Lower leg skin (tissue), 4 donors: ENCODE data around the gene ATP6V1F. TPM values are rescaled to one million over a fixed set of nuclear protein-coding genes. Genes with fewer than 3 reads are reported as not detected.

Experiments used
- DNase-seq, 2 donors: peaks; one replicate each; pipeline ENCODE4 v3.0.0-alpha.2; 2019; ENCODE audit warnings: low spot score in 2 of 2
- H3K4me3 ChIP-seq: fragments of 200-600 bp; sonication (generic); 2 replicates; pipeline ENCODE4 v1.5.1; 2017; ENCODE audit warnings: mild to moderate bottlenecking, low read depth; ENCODE audit not compliant: poor library complexity, severe bottlenecking
- POLR2A ChIP-seq, 2 donors: fragments of 450-650 bp; IDR thresholded peaks; one replicate each; pipeline ENCODE4 v1.6.1; 2016 to 2017; ENCODE audit warnings: antibody characterized with exemption in 2 of 2, mild to moderate bottlenecking in 1 of 2, moderate library complexity in 1 of 2
- WGBS, 2 donors: methylation state at CpG; one replicate each; pipeline ENCODE4 v1.1.5; 2018; 5-methylcytosine and 5-hydroxymethylcytosine counted together
- intact Hi-C: fragments of 100-400 bp; cut with DNase I; formaldehyde crosslinking; loops from one replicate; pipeline ENCODE4 v1.15.0; 2023; ENCODE audit warnings: low total_unique reads
- total RNA-seq, 4 donors: library from RNA; depleted of rRNA; stranded (reverse); fragments of >200 nt; gene quantifications; one replicate each; pipeline ENCODE4 v1.1.0, GENCODE V29; 2016
- TF ChIP-seq, protein P1 (sequence below), 3 donors: fragments of 450-650 bp; IDR thresholded peaks; one replicate each; pipeline ENCODE4 v1.5.1; 2016; ENCODE audit warnings: antibody characterized with exemption in 3 of 3, mild to moderate bottlenecking in 3 of 3, moderate library complexity in 2 of 3

Gene ATP6V1F
- total RNA-seq, 4 donors from 2014 or later: 71.3 to 165 (median 137) TPM

DNA sequence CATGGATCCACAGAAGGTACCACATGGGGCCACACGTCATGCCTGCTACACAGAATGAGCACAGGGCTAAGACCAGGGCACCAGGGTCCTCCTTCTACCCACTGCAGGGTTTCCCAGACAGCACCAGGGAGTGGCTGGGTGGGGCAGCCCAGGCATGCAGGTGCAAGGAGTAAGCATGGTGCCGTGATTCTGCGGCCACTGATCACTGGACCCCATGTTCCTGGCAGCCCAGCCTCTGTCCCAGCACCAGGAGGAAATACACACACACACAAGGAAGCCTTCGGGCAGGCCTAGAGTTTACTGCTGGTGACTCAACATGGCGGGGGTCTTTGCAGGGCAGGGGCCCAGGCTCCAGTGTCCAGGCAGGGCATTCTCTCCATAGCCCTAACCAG, 13.9 kb downstream of the ATP6V1F start:
- intact Hi-C loops: no loop called here
- TF ChIP-seq, protein P1, sequence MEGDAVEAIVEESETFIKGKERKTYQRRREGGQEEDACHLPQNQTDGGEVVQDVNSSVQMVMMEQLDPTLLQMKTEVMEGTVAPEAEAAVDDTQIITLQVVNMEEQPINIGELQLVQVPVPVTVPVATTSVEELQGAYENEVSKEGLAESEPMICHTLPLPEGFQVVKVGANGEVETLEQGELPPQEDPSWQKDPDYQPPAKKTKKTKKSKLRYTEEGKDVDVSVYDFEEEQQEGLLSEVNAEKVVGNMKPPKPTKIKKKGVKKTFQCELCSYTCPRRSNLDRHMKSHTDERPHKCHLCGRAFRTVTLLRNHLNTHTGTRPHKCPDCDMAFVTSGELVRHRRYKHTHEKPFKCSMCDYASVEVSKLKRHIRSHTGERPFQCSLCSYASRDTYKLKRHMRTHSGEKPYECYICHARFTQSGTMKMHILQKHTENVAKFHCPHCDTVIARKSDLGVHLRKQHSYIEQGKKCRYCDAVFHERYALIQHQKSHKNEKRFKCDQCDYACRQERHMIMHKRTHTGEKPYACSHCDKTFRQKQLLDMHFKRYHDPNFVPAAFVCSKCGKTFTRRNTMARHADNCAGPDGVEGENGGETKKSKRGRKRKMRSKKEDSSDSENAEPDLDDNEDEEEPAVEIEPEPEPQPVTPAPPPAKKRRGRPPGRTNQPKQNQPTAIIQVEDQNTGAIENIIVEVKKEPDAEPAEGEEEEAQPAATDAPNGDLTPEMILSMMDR (IDR thresholded peaks at IDR 0.05): no peak
- TF ChIP-seq POLR2A (IDR thresholded peaks at IDR 0.05): no peak
- WGBS, 2 donors: 39 to 65% methylated on average over 3 to 5 of the region's 5 CpGs
- DNase-seq: no peak
- H3K4me3 ChIP-seq: no peak overlapping the region

DNA sequence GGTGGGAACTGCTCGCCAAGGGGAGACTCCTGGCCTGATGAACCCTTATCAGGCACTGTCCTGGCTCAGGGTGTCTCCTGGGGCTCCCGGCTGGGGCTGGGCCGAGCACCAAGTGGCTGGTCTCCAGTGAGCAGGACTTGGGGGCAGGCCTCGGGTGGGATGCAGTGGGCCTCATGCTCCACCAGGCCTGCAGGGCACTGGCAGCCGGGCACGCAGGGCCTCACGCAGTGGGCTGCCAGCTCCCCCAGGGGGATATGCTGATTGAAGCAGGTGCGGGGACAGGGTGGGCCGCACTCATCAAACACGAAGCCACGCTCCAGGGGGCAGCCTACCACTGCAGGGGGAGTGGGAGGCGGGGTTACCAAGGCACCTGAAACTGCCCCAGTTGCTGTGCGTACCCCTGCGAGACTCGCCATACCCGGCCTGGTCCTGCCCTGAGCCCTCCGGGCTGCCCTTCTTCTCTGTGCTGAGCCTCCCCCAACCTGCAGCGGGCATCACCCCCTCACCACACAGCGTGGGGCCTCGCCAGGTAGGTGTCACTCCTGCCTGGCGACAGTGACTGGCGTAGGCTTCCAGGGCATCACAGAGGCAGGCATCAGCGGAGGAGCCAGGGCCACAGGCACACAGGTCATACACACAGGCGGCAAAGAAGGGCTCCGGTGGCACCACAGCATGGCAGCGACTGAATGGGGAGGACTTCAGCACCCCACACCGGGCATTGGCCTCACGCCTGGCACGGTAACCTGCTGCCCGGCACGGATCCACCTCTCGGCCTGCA, 14.5 kb downstream of the ATP6V1F start:
- TF ChIP-seq POLR2A (IDR thresholded peaks at IDR 0.05): no peak
- TF ChIP-seq, protein P1 (IDR thresholded peaks at IDR 0.05): no peak
- intact Hi-C loops: no loop called here
- no peak overlapping the region for H3K4me3 ChIP-seq
- 86 to 92% methylated on average over 24 to 25 of the region's 32 CpGs for WGBS, 2 donors
- DNase-seq: no peak

DNA sequence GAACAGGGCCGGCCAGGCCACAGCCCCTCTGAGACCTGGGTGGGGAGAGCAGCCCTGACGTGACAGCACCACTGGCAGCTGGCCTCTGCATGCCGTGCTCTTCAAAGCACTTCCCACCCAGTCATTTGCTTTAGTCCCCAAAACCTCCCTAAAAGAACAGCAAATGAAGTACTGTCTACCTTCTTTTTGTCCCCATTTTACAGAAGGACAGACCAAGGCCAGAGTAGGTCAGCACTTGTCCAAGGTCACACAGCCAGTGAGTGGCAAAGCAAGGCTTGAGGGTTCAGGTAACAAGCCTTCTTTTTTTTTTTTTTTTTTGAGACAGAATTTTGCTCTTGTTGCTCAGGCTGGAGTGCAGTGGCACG, 15.1 kb downstream of the ATP6V1F start:
- 74 to 82% methylated on average over 4 of the region's 4 CpGs for WGBS, 2 donors
- intact Hi-C loops: no loop called here
- DNase-seq: no peak
- H3K4me3 ChIP-seq: no peak overlapping the region
- TF ChIP-seq POLR2A (IDR thresholded peaks at IDR 0.05): no peak
- TF ChIP-seq, protein P1 (IDR thresholded peaks at IDR 0.05): no peak

DNA sequence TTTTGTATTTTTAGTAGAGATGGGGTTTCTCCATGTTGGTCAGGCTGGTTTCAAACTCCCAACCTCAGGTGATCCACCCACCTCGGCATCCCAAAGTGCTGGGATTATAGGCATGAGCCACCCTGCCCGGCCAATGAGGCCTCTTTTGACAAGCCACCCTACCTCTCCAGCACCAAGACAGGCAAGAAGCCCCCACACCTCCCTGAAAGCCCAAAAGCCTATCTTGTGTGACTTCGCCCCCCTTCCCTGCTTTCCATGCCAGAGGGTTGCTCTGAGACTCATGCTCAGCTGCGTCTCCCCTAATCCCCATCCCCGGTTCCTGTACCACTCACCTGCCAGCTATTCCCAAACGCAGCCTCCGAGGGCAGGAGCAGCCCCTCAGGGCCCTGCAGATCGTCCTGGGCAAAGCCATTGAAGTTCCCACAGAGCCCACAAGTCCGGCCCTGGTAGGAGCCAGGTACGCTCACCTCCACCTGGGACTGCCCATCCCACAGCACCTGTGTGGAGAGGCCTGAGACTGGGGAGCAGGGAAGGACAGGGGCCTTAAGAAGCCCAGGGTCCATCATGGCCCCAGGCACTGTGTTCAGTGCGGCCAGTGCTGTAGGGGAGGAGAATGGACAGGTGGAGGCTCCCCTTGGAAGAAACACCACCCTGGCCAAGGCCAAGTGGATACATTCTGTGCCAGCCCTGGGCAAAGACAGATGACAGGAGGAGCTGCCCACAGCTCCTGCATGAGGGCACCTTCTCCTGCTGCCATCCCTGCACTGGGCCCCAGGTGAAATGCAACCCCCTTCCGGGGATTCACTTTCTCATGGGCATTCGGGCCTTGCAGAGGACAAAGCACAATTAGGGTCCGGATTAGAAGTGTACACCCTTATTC, 15.8 kb downstream of the ATP6V1F start:
- DNase-seq: no peak
- intact Hi-C loops: no loop called here
- TF ChIP-seq, protein P1 (IDR thresholded peaks at IDR 0.05): no peak
- no peak for TF ChIP-seq POLR2A (IDR thresholded peaks at IDR 0.05)
- H3K4me3 ChIP-seq: no peak overlapping the region
- WGBS, 2 donors: 86 to 90% methylated on average over 14 of the region's 14 CpGs

DNA sequence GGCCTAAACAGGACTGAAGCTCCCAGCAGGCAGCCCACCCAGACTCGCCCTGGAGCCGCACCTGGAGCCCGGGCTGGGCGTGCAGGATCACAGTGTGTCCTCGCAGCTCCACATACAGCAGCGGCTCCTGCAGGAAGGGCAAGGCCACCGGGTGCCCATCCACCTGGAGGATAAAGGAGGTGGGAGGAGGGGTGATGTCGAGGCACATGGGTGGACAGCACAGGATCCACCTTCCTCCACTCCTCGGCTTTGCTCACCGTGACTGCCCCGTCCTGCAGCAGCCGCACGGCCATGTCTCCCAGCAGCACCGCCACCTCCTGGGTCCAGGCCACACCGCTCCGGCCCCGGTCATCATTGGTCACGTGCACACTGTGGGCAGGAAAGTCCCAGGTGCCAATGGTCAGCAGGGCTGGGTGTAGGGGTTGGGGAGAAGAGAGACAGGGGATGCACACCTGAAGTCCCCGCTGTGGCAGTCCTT, 16.8 kb downstream of the ATP6V1F start:
- intact Hi-C loops: no loop called here
- no peak for DNase-seq
- WGBS, 2 donors: 77 to 78% methylated on average over 15 to 19 of the region's 19 CpGs
- no peak overlapping the region for H3K4me3 ChIP-seq
- TF ChIP-seq, protein P1 (IDR thresholded peaks at IDR 0.05): no peak
- no peak for TF ChIP-seq POLR2A (IDR thresholded peaks at IDR 0.05)
